H9 (cell line): Measurements from ENCODE around the gene ANKRD13C. TPM values are rescaled to one million over a fixed set of nuclear protein-coding genes. Genes with fewer than 3 reads are reported as not detected.

Experiments
- DNase-seq: peaks from one replicate; pipeline ENCODE4 v3.0.0-alpha.2; 2017
- H2AFZ ChIP-seq: one replicate; pipeline ENCODE4 v1.6.1; 2013; ENCODE audit warnings: mild to moderate bottlenecking, low read length, control low read depth, moderate library complexity
- H2AK5ac ChIP-seq: 2 replicates; pipeline ENCODE4 v1.6.1; 2013; ENCODE audit warnings: low read length, control low read depth, mixed read lengths; ENCODE audit not compliant: insufficient read length
- H2BK120ac ChIP-seq: one replicate; pipeline ENCODE4 v1.6.1; 2013; ENCODE audit warnings: low read depth, mild to moderate bottlenecking, low read length, control low read depth, inconsistent platforms; ENCODE audit not compliant: poor library complexity, severe bottlenecking
- H2BK12ac ChIP-seq: 2 replicates; pipeline ENCODE4 v1.6.1; 2013; ENCODE audit warnings: low read length, control low read depth, mixed read lengths, low read depth; ENCODE audit not compliant: insufficient read length
- H2BK15ac ChIP-seq: 2 replicates; pipeline ENCODE4 v1.6.1; 2013; ENCODE audit warnings: low read depth, low read length, control low read depth
- H2BK20ac ChIP-seq: one replicate; pipeline ENCODE4 v1.6.1; 2013; ENCODE audit warnings: low read depth, mild to moderate bottlenecking, low read length, control low read depth, inconsistent platforms; ENCODE audit not compliant: poor library complexity, severe bottlenecking
- H2BK5ac ChIP-seq: 2 replicates; pipeline ENCODE4 v1.6.1; 2013; ENCODE audit warnings: low read length, control low read depth, mixed read lengths; ENCODE audit not compliant: insufficient read length
- H3K14ac ChIP-seq: 2 replicates; pipeline ENCODE4 v1.6.1; 2013; ENCODE audit warnings: low read length, control low read depth; ENCODE audit not compliant: insufficient read depth
- H3K18ac ChIP-seq: 2 replicates; pipeline ENCODE4 v1.6.1; 2013; ENCODE audit warnings: low read depth, mild to moderate bottlenecking, mixed read lengths, low read length, control low read depth; ENCODE audit not compliant: insufficient read length
- H3K23ac ChIP-seq: 2 replicates; pipeline ENCODE4 v1.6.1; 2013; ENCODE audit warnings: low read length, control low read depth, mixed read lengths, low read depth; ENCODE audit not compliant: insufficient read length
- H3K23me2 ChIP-seq: 2 replicates; pipeline ENCODE4 v1.6.1; 2013; ENCODE audit warnings: low read depth, mild to moderate bottlenecking, mixed read lengths, low read length, control low read depth; ENCODE audit not compliant: insufficient read length, poor library complexity, severe bottlenecking
- H3K27ac ChIP-seq: 2 replicates; pipeline ENCODE4 v1.5.1; 2013; ENCODE audit warnings: low read length, control low read depth, mixed read lengths, low read depth; ENCODE audit not compliant: insufficient read length
- H3K27me3 ChIP-seq: 2 replicates; pipeline ENCODE4 v1.6.1; 2013; ENCODE audit warnings: low read length, control low read depth, inconsistent platforms; ENCODE audit not compliant: insufficient read depth
- H3K4ac ChIP-seq: 2 replicates; pipeline ENCODE4 v1.6.1; 2013; ENCODE audit warnings: low read depth, mild to moderate bottlenecking, control low read depth, inconsistent platforms, low read length, moderate library complexity
- H3K4me1 ChIP-seq: 2 replicates; pipeline ENCODE4 v1.6.1; 2013; ENCODE audit warnings: low read length, control low read depth, inconsistent platforms; ENCODE audit not compliant: insufficient read depth
- H3K4me2 ChIP-seq: 2 replicates; pipeline ENCODE4 v1.6.1; 2013; ENCODE audit warnings: low read length, control low read depth, mixed read lengths; ENCODE audit not compliant: insufficient read length, insufficient read depth
- H3K56ac ChIP-seq: 2 replicates; pipeline ENCODE4 v1.6.1; 2013; ENCODE audit warnings: low read depth, mild to moderate bottlenecking, mixed read lengths, low read length, control low read depth; ENCODE audit not compliant: insufficient read length
- H3K79me1 ChIP-seq: 2 replicates; pipeline ENCODE4 v1.6.1; 2013; ENCODE audit warnings: low read depth, mild to moderate bottlenecking, moderate library complexity, low read length, control low read depth, inconsistent platforms; ENCODE audit not compliant: insufficient read depth, poor library complexity, severe bottlenecking
- H3K79me2 ChIP-seq: 2 replicates; pipeline ENCODE4 v1.6.1; 2013; ENCODE audit warnings: low read length, control low read depth, inconsistent platforms; ENCODE audit not compliant: insufficient read depth
- H3K9ac ChIP-seq: 2 replicates; pipeline ENCODE4 v1.6.1; 2013; ENCODE audit warnings: low read length, control low read depth, mixed read lengths; ENCODE audit not compliant: insufficient read length; ENCODE audit errors: extremely low read depth
- H3K9me3 ChIP-seq: one replicate; pipeline ENCODE4 v1.6.1; 2013; ENCODE audit warnings: low read depth, low read length, inconsistent platforms; ENCODE audit not compliant: control insufficient read depth
- H3T11ph ChIP-seq: one replicate; pipeline ENCODE4 v1.6.1; 2013; ENCODE audit warnings: mild to moderate bottlenecking, low read length, control low read depth, inconsistent platforms
- H4K20me1 ChIP-seq: one replicate; pipeline ENCODE4 v1.6.1; 2013; ENCODE audit not compliant: control insufficient read depth, insufficient read length, insufficient read depth
- H4K5ac ChIP-seq: 2 replicates; pipeline ENCODE4 v1.6.1; 2013; ENCODE audit warnings: low read depth, mild to moderate bottlenecking, mixed read lengths, low read length, control low read depth; ENCODE audit not compliant: insufficient read length
- H4K8ac ChIP-seq: replicated peaks from 2 replicates; pipeline ENCODE4 v1.6.1; 2013; ENCODE audit warnings: low read length, control low read depth, mixed read lengths, low read depth; ENCODE audit not compliant: insufficient read length
- H4K91ac ChIP-seq: 2 replicates; pipeline ENCODE4 v1.6.1; 2013; ENCODE audit warnings: low read depth, mild to moderate bottlenecking, moderate library complexity, mixed read lengths, low read length, control low read depth; ENCODE audit not compliant: insufficient read length
- H3K27ac Mint-ChIP-seq, 3 experiments: 2 replicates in 2 of 3; 3 replicates in 1 of 3; pipeline ENCODE4 v1.8.0; 2020 to 2021; ENCODE audit warnings: mixed read lengths in 3 of 3, mild to moderate bottlenecking in 1 of 3, moderate library complexity in 1 of 3
- H3K27me3 Mint-ChIP-seq: 2 replicates; pipeline ENCODE4 v1.8.0; 2021; ENCODE audit warnings: low read depth, mild to moderate bottlenecking, moderate library complexity, mixed read lengths
- H3K36me3 Mint-ChIP-seq, 3 experiments: 2 replicates in 2 of 3; 3 replicates in 1 of 3; pipeline ENCODE4 v1.8.0; 2020 to 2021; ENCODE audit warnings: low read depth in 3 of 3, mixed read lengths in 3 of 3; ENCODE audit not compliant: insufficient read depth in 1 of 3
- H3K4me1 Mint-ChIP-seq, 2 experiments: 2 replicates each; pipeline ENCODE4 v1.8.0; 2020; ENCODE audit warnings: mixed read lengths in 2 of 2
- H3K4me3 Mint-ChIP-seq, 2 experiments: 2 replicates in 1 of 2; 3 replicates in 1 of 2; pipeline ENCODE4 v1.8.0; 2020 to 2021; ENCODE audit warnings: mild to moderate bottlenecking in 2 of 2, mixed read lengths in 2 of 2, moderate library complexity in 1 of 2
- H3K9me3 Mint-ChIP-seq, 2 experiments: 2 replicates in 1 of 2; 3 replicates in 1 of 2; pipeline ENCODE4 v1.8.0; 2020; ENCODE audit warnings: mild to moderate bottlenecking in 2 of 2, mixed read lengths in 2 of 2, moderate library complexity in 1 of 2
- WGBS: extraction: QIAGEN DNeasy Blood & Tissue Kit; methylation state at CpG from one replicate; pipeline ENCODE4 v1.1.7; 2013; ENCODE audit warnings: missing lambda C conversion rate, low lambda C conversion rate, mixed read lengths; ENCODE audit not compliant: insufficient read length; ENCODE audit errors: extremely low coverage; 5-methylcytosine and 5-hydroxymethylcytosine counted together
- total RNA-seq: library from RNA; stranded (reverse); gene quantifications from 2 replicates; pipeline ENCODE4 v1.2.1, GENCODE V29; 2021
- TF ChIP-seq, protein P1 (sequence below): fragments of 200-600 bp; sonication (generic); conservative IDR thresholded peaks from 3 replicates; pipeline ENCODE4 v1.8.0; 2021; ENCODE audit warnings: antibody characterized with exemption, mild to moderate bottlenecking

ANKRD13C gene
- total RNA-seq, 1 experiment from 2014 or later = 19.7 TPM

DNA sequence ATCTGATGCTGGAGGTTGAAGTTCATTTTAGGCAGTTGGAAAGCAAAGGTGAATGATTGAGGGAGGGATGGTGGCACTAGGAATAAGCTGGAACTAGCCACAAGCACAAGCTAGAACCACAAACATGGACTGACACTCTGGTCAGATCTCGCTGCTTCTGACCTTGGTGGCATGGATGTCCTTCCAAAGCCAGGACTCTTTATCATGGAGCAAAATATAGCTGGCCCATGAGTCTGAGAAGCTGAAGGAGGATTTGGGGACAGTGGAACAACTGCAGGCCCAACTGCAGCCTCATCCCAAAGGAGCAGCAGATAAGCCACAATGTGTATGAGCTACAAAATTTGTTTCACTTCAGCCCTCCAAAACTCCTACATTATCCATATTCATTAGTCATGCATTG, 97.9 kb downstream of the ANKRD13C start:
- Histone ChIP-seq H3K23me2 (no peaks in the 10 kb centered on the region), H2BK12ac (no peak overlapping the region), H3K27me3 (no peaks in the 10 kb centered on the region), H2BK5ac (no peak overlapping the region), H3K4me1 (no peaks in the 10 kb centered on the region), H3K18ac (no peak overlapping the region), H4K8ac (no peak overlapping the region), H4K91ac (no peak overlapping the region), H4K20me1 (no peaks in the 10 kb centered on the region), H3K14ac (no peak overlapping the region), H3K4ac (no peak overlapping the region), H3K4me2 (no peak overlapping the region), H2BK120ac (no peak overlapping the region), H3K23ac (no peak overlapping the region), H3K79me2 (no peaks in the 10 kb centered on the region), H2BK20ac (no peak overlapping the region), H2BK15ac (no peak overlapping the region), H3K9ac (no peak overlapping the region), H3K56ac (no peak overlapping the region), H3T11ph (no peak overlapping the region), H2AK5ac (no peak overlapping the region), H3K79me1 (no peaks in the 10 kb centered on the region), H3K27ac (no peak overlapping the region), H3K9me3 (no peaks in the 10 kb centered on the region), H4K5ac (no peak overlapping the region), H2AFZ (no peak overlapping the region)
- Mint-ChIP-seq H3K27me3 (no peaks in the 10 kb centered on the region), H3K36me3 (peaks cover 3 to 7% (median 6%) of the 10 kb centered on the region in 3 experiments; a peak in 4 of 7 replicates), H3K4me3 (no peak overlapping the region), H3K27ac (no peak overlapping the region), H3K4me1 (no peaks in the 10 kb centered on the region), H3K9me3 (peaks cover 0 to 3% of the 10 kb centered on the region in 2 experiments; a peak in 1 of 5 replicates)
- TF ChIP-seq, protein P1, sequence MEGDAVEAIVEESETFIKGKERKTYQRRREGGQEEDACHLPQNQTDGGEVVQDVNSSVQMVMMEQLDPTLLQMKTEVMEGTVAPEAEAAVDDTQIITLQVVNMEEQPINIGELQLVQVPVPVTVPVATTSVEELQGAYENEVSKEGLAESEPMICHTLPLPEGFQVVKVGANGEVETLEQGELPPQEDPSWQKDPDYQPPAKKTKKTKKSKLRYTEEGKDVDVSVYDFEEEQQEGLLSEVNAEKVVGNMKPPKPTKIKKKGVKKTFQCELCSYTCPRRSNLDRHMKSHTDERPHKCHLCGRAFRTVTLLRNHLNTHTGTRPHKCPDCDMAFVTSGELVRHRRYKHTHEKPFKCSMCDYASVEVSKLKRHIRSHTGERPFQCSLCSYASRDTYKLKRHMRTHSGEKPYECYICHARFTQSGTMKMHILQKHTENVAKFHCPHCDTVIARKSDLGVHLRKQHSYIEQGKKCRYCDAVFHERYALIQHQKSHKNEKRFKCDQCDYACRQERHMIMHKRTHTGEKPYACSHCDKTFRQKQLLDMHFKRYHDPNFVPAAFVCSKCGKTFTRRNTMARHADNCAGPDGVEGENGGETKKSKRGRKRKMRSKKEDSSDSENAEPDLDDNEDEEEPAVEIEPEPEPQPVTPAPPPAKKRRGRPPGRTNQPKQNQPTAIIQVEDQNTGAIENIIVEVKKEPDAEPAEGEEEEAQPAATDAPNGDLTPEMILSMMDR = no peak
- no peak for DNase-seq
- no CpG with 5 or more reads among the region's 1 CpG for WGBS
